Osteocyte (in vitro differentiated cells): Measurements from ENCODE around the gene AS3MT. TPM values are rescaled to one million over a fixed set of nuclear protein-coding genes. Genes with fewer than 3 reads are reported as not detected.
"Not testable (repeated sequence)": the region's sequence is repeated elsewhere in the genome, so short reads cannot be mapped to it uniquely, and the experiment has no call there.

Experiments used
- DNase-seq: peaks from one replicate; pipeline ENCODE4 v3.0.0; 2021; ENCODE audit warnings: mixed read lengths; ENCODE audit not compliant: unreplicated experiment; ENCODE audit errors: extremely low spot score
- H3K27ac Mint-ChIP-seq: one replicate; pipeline ENCODE4 v1.8.0; 2021; ENCODE audit warnings: mild to moderate bottlenecking, mixed read lengths; ENCODE audit not compliant: unreplicated experiment
- H3K27me3 Mint-ChIP-seq: one replicate; pipeline ENCODE4 v1.8.0; 2021; ENCODE audit warnings: mixed read lengths; ENCODE audit not compliant: unreplicated experiment
- H3K36me3 Mint-ChIP-seq: one replicate; pipeline ENCODE4 v1.8.0; 2021; ENCODE audit warnings: mixed read lengths; ENCODE audit not compliant: unreplicated experiment
- H3K4me1 Mint-ChIP-seq: one replicate; pipeline ENCODE4 v1.8.0; 2021; ENCODE audit warnings: mixed read lengths; ENCODE audit not compliant: unreplicated experiment
- H3K4me3 Mint-ChIP-seq: one replicate; pipeline ENCODE4 v1.8.0; 2021; ENCODE audit warnings: mild to moderate bottlenecking, moderate library complexity, mixed read lengths; ENCODE audit not compliant: unreplicated experiment
- H3K9me3 Mint-ChIP-seq: one replicate; pipeline ENCODE4 v1.8.0; 2021; ENCODE audit warnings: mixed read lengths; ENCODE audit not compliant: unreplicated experiment
- total RNA-seq: library from RNA; stranded (reverse); gene quantifications from 2 replicates; pipeline ENCODE4 v1.2.1, GENCODE V29; 2021
- TF ChIP-seq, protein P1 (sequence below): fragments of 200-600 bp; sonication (generic); IDR thresholded peaks from 2 replicates; pipeline ENCODE4 v1.5.0; 2021; ENCODE audit warnings: antibody characterized with exemption, mild to moderate bottlenecking, moderate library complexity

The AS3MT gene
- total RNA-seq, 1 donor from 2014 or later: 2.8 TPM

DNA sequence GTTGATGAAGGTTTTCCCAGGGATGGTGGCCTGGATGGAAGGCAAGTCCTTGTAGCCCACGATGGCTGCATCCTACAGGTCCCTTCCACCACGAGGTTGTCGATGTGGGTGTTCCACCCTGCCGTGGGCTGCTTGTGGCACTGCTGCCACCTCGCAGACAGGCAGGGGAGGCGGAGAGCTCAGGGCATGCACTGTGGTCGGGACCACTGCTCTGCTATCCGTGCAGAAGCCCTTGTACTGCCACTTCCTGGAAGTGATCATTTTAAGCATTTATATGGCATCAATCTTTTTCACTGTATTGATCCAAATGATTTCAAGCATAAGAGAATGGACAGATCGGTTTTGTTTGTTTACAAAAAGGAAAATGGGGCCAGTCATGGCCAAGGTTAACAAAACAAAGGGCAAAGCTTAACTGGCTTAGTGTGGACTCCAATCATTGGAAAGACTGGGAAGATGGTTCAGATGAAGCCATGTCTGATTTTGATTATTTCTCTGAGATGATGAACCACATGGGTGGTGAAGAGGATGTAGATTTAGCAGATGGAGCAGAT is 23.8 kb upstream of the AS3MT start:
- H3K27me3 Mint-ChIP-seq: peaks cover 30% of the 10 kb centered on the region
- H3K4me1 Mint-ChIP-seq: no peaks in the 10 kb centered on the region
- H3K9me3 Mint-ChIP-seq: peaks cover 8% of the 10 kb centered on the region
- H3K27ac Mint-ChIP-seq: no peak overlapping the region
- TF ChIP-seq, protein P1, sequence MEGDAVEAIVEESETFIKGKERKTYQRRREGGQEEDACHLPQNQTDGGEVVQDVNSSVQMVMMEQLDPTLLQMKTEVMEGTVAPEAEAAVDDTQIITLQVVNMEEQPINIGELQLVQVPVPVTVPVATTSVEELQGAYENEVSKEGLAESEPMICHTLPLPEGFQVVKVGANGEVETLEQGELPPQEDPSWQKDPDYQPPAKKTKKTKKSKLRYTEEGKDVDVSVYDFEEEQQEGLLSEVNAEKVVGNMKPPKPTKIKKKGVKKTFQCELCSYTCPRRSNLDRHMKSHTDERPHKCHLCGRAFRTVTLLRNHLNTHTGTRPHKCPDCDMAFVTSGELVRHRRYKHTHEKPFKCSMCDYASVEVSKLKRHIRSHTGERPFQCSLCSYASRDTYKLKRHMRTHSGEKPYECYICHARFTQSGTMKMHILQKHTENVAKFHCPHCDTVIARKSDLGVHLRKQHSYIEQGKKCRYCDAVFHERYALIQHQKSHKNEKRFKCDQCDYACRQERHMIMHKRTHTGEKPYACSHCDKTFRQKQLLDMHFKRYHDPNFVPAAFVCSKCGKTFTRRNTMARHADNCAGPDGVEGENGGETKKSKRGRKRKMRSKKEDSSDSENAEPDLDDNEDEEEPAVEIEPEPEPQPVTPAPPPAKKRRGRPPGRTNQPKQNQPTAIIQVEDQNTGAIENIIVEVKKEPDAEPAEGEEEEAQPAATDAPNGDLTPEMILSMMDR: no peak
- H3K36me3 Mint-ChIP-seq: no peaks in the 10 kb centered on the region
- DNase-seq: no peak
- H3K4me3 Mint-ChIP-seq: no peak overlapping the region

DNA sequence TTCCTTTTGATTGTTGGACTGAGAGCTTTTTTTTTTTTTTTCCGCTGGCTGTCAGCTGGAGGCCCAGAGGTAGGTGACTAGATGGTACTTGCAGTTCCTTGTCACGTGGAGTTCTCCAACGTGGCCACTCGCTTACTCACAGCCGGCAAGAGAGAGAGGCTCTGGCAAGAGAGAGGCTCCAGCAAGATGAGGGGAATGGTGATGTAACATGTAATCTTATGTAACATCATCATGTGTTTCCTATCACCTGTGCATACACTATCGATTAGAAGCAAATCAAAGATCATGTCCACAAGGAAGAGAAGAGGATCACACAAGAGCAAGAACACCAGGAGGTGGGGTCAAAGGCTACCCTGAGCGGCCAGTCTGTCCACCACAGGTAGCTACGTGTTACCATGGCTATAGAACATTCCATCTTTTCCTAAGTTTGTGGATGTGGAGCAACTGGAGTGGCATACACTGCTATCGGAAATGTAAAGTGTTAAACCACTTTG is 19.2 kb upstream of the AS3MT start:
- Mint-ChIP-seq H3K4me1 (peaks cover 3% of the 10 kb centered on the region), H3K27me3 (no peaks in the 10 kb centered on the region), H3K36me3 (no peaks in the 10 kb centered on the region), H3K4me3 (no peak overlapping the region), H3K9me3 (no peaks in the 10 kb centered on the region), H3K27ac (no peak overlapping the region)
- DNase-seq: no peak
- TF ChIP-seq, protein P1: no peak

DNA sequence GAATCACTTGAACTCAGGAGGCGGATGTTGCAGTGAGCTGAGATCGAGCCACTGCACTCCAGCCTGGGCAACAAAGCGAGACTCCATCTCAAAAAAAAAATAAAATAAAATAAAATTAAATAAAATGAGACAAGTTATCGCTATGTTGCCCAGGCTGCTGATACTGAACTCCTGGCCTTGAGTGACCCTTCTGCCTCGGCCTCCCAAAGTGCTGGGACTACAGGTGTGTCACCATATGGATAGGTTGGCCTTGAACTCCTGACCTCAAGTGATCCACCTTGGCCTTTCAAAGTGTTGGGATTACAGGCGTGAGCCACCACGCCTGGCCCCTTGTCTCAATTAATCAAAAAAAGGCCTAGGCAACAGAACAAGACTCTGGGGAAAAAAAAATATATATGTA is 16.0 kb upstream of the AS3MT start:
- H3K27ac Mint-ChIP-seq, H3K4me3 Mint-ChIP-seq, H3K36me3 Mint-ChIP-seq, DNase-seq, H3K9me3 Mint-ChIP-seq, H3K27me3 Mint-ChIP-seq: not testable (repeated sequence)
- H3K4me1 Mint-ChIP-seq: peaks cover 25% of the 10 kb centered on the region

DNA sequence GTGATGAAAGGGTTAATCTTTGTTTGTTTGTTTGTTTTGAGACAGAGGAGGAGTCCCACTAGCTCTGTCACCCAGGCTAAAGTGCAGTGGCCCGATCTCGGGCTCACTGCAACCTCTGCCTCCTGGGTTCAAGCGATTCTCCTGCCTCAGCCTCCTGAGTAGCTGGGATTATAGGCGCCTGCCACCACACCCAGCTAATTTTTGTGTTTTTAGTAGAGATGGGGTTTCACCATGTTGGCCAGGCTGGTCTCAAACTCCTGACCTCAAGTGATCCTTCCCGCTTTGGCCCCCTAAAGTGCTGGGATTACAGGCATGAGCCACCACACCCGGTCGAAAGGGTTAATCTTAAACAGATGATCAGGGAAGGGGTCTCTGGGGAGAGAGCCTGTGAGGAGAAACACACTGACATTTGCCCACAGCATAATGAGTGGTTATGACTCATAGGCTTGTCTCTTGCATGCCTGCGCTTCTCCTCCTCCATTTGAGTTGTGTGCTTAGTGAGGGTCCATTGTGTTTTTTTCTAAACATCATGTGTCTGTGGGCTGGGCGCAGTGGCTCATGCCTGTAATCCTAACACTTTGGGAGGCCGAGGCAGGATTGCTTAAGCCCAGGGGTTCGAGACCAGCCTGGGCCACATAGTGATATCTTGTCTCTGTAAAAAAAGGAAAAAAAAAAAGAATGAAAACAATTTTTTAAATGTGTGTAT is 13.4 kb upstream of the AS3MT start:
- not testable (repeated sequence) for H3K36me3 Mint-ChIP-seq, H3K9me3 Mint-ChIP-seq, H3K27me3 Mint-ChIP-seq
- H3K4me3 Mint-ChIP-seq: peak overlapping the region; percentile 60
- peak overlapping the region; percentile 91 for H3K27ac Mint-ChIP-seq
- H3K4me1 Mint-ChIP-seq: peaks cover 25% of the 10 kb centered on the region
- peak; percentile 89 for DNase-seq

DNA sequence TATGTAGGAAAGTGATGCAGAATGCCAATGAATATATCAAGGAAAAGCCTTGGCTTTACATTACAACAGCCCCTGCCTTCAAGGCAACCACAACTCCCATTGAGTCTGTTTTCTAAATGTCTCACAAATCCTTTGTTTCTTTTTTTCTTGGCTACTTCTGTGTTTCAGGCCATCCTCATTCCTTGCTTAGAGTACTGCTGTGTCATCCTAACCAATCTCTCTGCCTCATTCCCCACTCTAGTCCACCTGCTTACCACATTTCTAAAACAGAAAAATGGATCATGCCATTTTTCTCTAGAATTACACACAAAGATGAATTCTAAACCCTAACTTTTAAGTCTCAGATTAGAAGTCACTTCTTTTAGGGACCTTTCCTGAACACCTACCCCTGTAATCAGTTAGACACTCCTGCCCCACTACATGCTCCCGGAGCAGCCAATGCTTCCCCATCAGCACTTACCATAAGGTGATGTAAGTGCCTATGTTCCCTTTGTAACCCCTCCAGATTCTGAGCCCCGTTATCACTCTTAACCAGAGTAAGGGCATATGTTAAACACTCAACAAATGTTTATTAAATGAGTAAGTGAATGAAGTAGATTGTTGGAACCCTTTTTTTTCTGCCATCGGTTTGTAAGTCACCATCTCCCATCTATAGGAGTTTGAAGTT is 12.4 kb upstream of the AS3MT start:
- DNase-seq: peak; percentile 1
- Mint-ChIP-seq H3K27me3 (no peaks in the 10 kb centered on the region), H3K27ac (peak overlapping the region; percentile 70), H3K4me1 (peaks cover 25% of the 10 kb centered on the region), H3K36me3 (peaks cover 10% of the 10 kb centered on the region), H3K4me3 (no peak overlapping the region), H3K9me3 (no peaks in the 10 kb centered on the region)
- TF ChIP-seq, protein P1: no peak

DNA sequence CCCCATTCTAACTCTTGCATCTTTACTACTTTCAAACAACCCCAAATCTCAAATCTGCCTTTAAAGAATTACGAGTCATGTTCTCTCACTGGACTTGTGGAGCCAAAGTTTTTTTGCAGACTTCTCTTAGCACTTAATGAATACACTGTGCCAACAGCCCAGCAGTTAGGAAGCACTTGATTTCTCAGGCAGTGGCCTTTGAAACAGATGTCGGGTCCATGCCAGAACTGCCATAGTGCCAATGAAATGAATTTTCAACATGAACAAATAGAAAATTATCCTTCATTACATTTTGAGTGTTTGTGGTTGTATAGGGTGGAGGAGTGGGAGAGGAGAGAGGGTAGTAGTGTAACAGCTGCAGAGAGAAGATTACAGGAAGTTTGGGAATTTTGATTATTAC is 9.4 kb upstream of the AS3MT start:
- Mint-ChIP-seq H3K27ac (no peak overlapping the region), H3K4me3 (no peak overlapping the region), H3K27me3 (no peaks in the 10 kb centered on the region), H3K36me3 (peaks cover 21% of the 10 kb centered on the region), H3K9me3 (no peaks in the 10 kb centered on the region), H3K4me1 (peaks cover 23% of the 10 kb centered on the region)
- no peak for DNase-seq
- TF ChIP-seq, protein P1: no peak
